HG02884 (cell line): ENCODE results near the gene PALS1.
"Not testable (repeated sequence)": the region's sequence is repeated elsewhere in the genome, so short reads cannot be mapped to it uniquely, and the experiment has no call there.

Experiments used
- ATAC-seq: cut with Tn5 transposase; IDR thresholded peaks from one replicate; pipeline ENCODE4 v1.9.1; 2021; ENCODE audit warnings: mild to moderate bottlenecking, moderate library complexity; ENCODE audit not compliant: unreplicated experiment

Gene PALS1

GRCh38 chr14:67257906-67258305 is 16.7 kb downstream of the PALS1 start:
- no peak for ATAC-seq

GRCh38 chr14:67260965-67261364 is 19.7 kb downstream of the PALS1 start:
- ATAC-seq, result no peak

- ATAC-seq, result no peak
Measured at GRCh38 chr14:67263499-67264149, 22.4 kb downstream of the PALS1 start.

- ATAC-seq, result no peak
Measured at GRCh38 chr14:67265131-67265530, 23.9 kb downstream of the PALS1 start.

GRCh38 chr14:67267576-67268328 is 26.5 kb downstream of the PALS1 start:
- no peak for ATAC-seq

- ATAC-seq, result no peak
Measured at GRCh38 chr14:67268426-67269150, 27.4 kb downstream of the PALS1 start.

- no peak for ATAC-seq
Measured at GRCh38 chr14:67269298-67270060, 28.2 kb downstream of the PALS1 start.

- ATAC-seq, result no peak
Measured at GRCh38 chr14:67270145-67270753, 29.0 kb downstream of the PALS1 start.

GRCh38 chr14:67270933-67271332 is 29.7 kb downstream of the PALS1 start:
- no peak for ATAC-seq

GRCh38 chr14:67273281-67273680 is 32.0 kb downstream of the PALS1 start:
- not testable (repeated sequence) for ATAC-seq

GRCh38 chr14:67276131-67276530 is 34.9 kb downstream of the PALS1 start:
- no peak for ATAC-seq

- no peak for ATAC-seq
Measured at GRCh38 chr14:67280506-67280905, 39.3 kb downstream of the PALS1 start.

GRCh38 chr14:67285876-67286452 is 44.7 kb downstream of the PALS1 start:
- no peak for ATAC-seq
